ENCODE results near the gene KISS1. TPM values are rescaled to one million over a fixed set of nuclear protein-coding genes. Genes with fewer than 3 reads are reported as not detected.

The KISS1 gene
- total and polyA plus RNA-seq, 2 of the 4 experiments (the other 2 are of a cell fraction), result 11.7 to 27.3 TPM

GRCh38 chr1:204192046-204192445 is 4.2 kb downstream of the KISS1 start:
- dilution Hi-C loops (cut with HindIII; ENCODE audit: low sequenced_read_pairs, unreplicated experiment), result no loop called here
- no TSS peak for BruUV-seq (replicated peaks)

More at GRCh38 chr1:204192046-204192445, 4.2 kb downstream of the KISS1 start:
- Histone ChIP-seq H3K27me3 (ENCODE audit: control insufficient read depth, insufficient read depth, low read length) (peaks cover 3% of the 10 kb centered on the region; the same call in 1 of the 2 replicates), H3K56ac (ENCODE audit: extremely low read depth, insufficient read depth, low read length) (no peak overlapping the region), H3K18ac (ENCODE audit: low read depth, low read length) (no peak overlapping the region), H3K4ac (ENCODE audit: low read depth, low read length) (no peak overlapping the region), H3K4me2 (ENCODE audit: low read depth, low read length) (no peak overlapping the region), H3K14ac (replicated peaks; ENCODE audit: low read depth, low read length) (no peak overlapping the region), H2BK20ac (ENCODE audit: low read depth, low read length) (no peak overlapping the region), H3K79me1 (ENCODE audit: low read depth in 1 of 2, low read length in 2 of 2) (peaks cover 6 to 20% of the 10 kb centered on the region in 2 experiments; a peak in 3 of 4 replicates), H3K4me1 (ENCODE audit: control insufficient read depth, insufficient read depth, low read length) (peaks cover 28% of the 10 kb centered on the region), H4K91ac (ENCODE audit: insufficient read depth, low read depth, low read length) (no peak overlapping the region), H3K9ac (ENCODE audit: low read depth, low read length) (no peak overlapping the region), H3K9me3 (ENCODE audit: control insufficient read depth, insufficient read depth, low read length) (no peaks in the 10 kb centered on the region), H3K9me1 (ENCODE audit: insufficient read depth, low read length) (peaks cover 22% of the 10 kb centered on the region), H3K27ac (ENCODE audit: insufficient read depth, low read length) (no peak overlapping the region), H2AK5ac (ENCODE audit: low read depth, low read length) (0 out of 2 replicates have a peak overlapping the region, but pooled peaks have one; percentile 20), H3K4me3 (ENCODE audit: insufficient read depth, low read depth, low read length) (no peak overlapping the region), H2AK9ac (replicated peaks; ENCODE audit: low read depth, low read length, poor library complexity) (no peak overlapping the region), H4K8ac (ENCODE audit: low read depth in 2 of 2, low read length in 2 of 2) (no peak overlapping the region), H4K5ac (ENCODE audit: low read depth, low read length) (no peak overlapping the region), H3K23ac (ENCODE audit: low read depth, low read length) (no peak overlapping the region), H2BK120ac (ENCODE audit: low read depth, low read length) (peak overlapping the region; percentile 15; the same call in 1 of the 2 replicates), H2BK5ac (ENCODE audit: low read depth, low read length, poor library complexity, severe bottlenecking) (no peak overlapping the region), H2BK15ac (ENCODE audit: low read depth, low read length) (no peak overlapping the region), H4K20me1 (ENCODE audit: insufficient read depth, low read length) (no peaks in the 10 kb centered on the region), H2AFZ (replicated peaks; ENCODE audit: low read length, poor library complexity) (no peak overlapping the region), H3K36me3 (ENCODE audit: control insufficient read depth, insufficient read depth, low read length) (no peaks in the 10 kb centered on the region)
- ATAC-seq (ENCODE audit: low read depth) (no peak), DNase-seq (no peak)
- WGBS, 2 experiments (ENCODE audit: extremely low coverage in 2 of 2, insufficient read length in 1 of 2), result 86% methylated on average over 1 of the region's 2 CpGs; no CpG with 5 or more reads in 1 of the 2 experiments
- in situ Hi-C loops (cut with MboI; ENCODE audit: low sequenced_read_pairs), result no loop called here
- ChIA-PET POLR2A (ENCODE audit: unreplicated experiment) (no interaction called here), CTCF (interaction anchor here (0.6 kb wide), 1 partner anchor 167 kb away, joined by 5 read pairs; no protein-coding TSS in a partner anchor)
- TF ChIP-seq CEBPB (IDR thresholded peaks at IDR 0.05; ENCODE audit: low read depth, low read length), result no peak
- no peak for TF ChIP-seq CTCF (conservative IDR thresholded peaks at IDR 0.05; ENCODE audit: low read depth, low read length)
- no peak for TF ChIP-seq USF2 (IDR thresholded peaks at IDR 0.05; ENCODE audit: low read depth, low read length)
- TF ChIP-seq CHD1 (IDR thresholded peaks at IDR 0.05; ENCODE audit: low read depth, low read length), result no peak
- no peak for TF ChIP-seq SMC3 (IDR thresholded peaks at IDR 0.05; ENCODE audit: low read depth, low read length)
- no peak for TF ChIP-seq RAD21 (IDR thresholded peaks at IDR 0.05; ENCODE audit: low read length)
- TF ChIP-seq NFE2L2 (IDR thresholded peaks at IDR 0.05; ENCODE audit: low read depth, low read length), result no peak
- no peak for TF ChIP-seq MXI1 (IDR thresholded peaks at IDR 0.05; ENCODE audit: borderline replicate concordance, low read depth, low read length)
- intact Hi-C loops (cut with micrococcal nuclease), result no loop called here

Data from IMR-90 (cell line).